Smooth muscle cell (in vitro differentiated cells): Measurements from ENCODE around the gene ZDHHC7. TPM values are rescaled to one million over a fixed set of nuclear protein-coding genes. Genes with fewer than 3 reads are reported as not detected.

ENCODE experiments used
- DNase-seq: peaks from one replicate; lab custom pipeline; 2025; ENCODE audit not compliant: unreplicated experiment; lab: John Stamatoyannopoulos, UW
- H2AFZ ChIP-seq: fragments of 200-600 bp; sonication (generic); 2 replicates; pipeline ENCODE4 v1.6.0; 2016; ENCODE audit warnings: antibody characterized with exemption, low read depth, mild to moderate bottlenecking
- H3F3A ChIP-seq: fragments of 200-600 bp; sonication (generic); 2 replicates; pipeline ENCODE4 v1.6.0; 2017; ENCODE audit warnings: antibody characterized with exemption, low read depth
- H3K27ac ChIP-seq: fragments of 200-600 bp; sonication (generic); 2 replicates; pipeline ENCODE4 v1.5.1; 2016; ENCODE audit warnings: low read depth, mild to moderate bottlenecking
- H3K27me3 ChIP-seq: fragments of 200-600 bp; sonication (generic); 2 replicates; pipeline ENCODE4 v1.6.1; 2016; ENCODE audit warnings: low read depth, mild to moderate bottlenecking
- H3K36me3 ChIP-seq: fragments of 200-600 bp; sonication (generic); 2 replicates; pipeline ENCODE4 v1.5.1; 2016; ENCODE audit warnings: low read depth
- H3K4me1 ChIP-seq: fragments of 200-600 bp; sonication (generic); 2 replicates; pipeline ENCODE4 v1.5.1; 2016; ENCODE audit warnings: low read depth
- H3K4me2 ChIP-seq: fragments of 200-600 bp; sonication (generic); 2 replicates; pipeline ENCODE4 v1.6.0; 2016; ENCODE audit warnings: mild to moderate bottlenecking
- H3K4me3 ChIP-seq: fragments of 200-600 bp; sonication (generic); 2 replicates; pipeline ENCODE4 v1.5.1; 2016; ENCODE audit warnings: mild to moderate bottlenecking
- H3K79me2 ChIP-seq: fragments of 200-600 bp; sonication (generic); 2 replicates; pipeline ENCODE4 v1.6.0; 2016; ENCODE audit warnings: low read depth, mild to moderate bottlenecking
- H3K9ac ChIP-seq: fragments of 200-600 bp; sonication (generic); 2 replicates; pipeline ENCODE4 v1.6.0; 2016; ENCODE audit warnings: low read depth
- H3K9me3 ChIP-seq: fragments of 200-600 bp; sonication (generic); replicated peaks from 2 replicates; pipeline ENCODE4 v1.5.1; 2016; ENCODE audit warnings: low read depth
- H4K20me1 ChIP-seq: fragments of 200-600 bp; sonication (generic); 2 replicates; pipeline ENCODE4 v1.6.0; 2016; ENCODE audit warnings: low read depth
- WGBS: methylation state at CpG from one replicate; pipeline ENCODE4 v1.1.7; 2016; ENCODE audit warnings: low lambda C conversion rate; 5-methylcytosine and 5-hydroxymethylcytosine counted together
- polyA plus RNA-seq: library from polyadenylated mRNA; unstranded; fragments of >200 nt; fragmentation: Nextera tagmentation; extraction: Ambion mirVana; gene quantifications from 2 replicates; pipeline ENCODE4 v1.2.1, GENCODE V29; 2016
- total RNA-seq: library from RNA; depleted of rRNA; stranded (reverse); fragments of >200 nt; gene quantifications from 2 replicates; pipeline ENCODE4 v1.2.3, GENCODE V29; 2014
- TF ChIP-seq, protein P1 (sequence below): fragments of 200-600 bp; sonication (generic); IDR thresholded peaks from 2 replicates; pipeline ENCODE4 v1.5.1; 2017; ENCODE audit warnings: borderline replicate concordance, mild to moderate bottlenecking, antibody characterized with exemption; ENCODE audit not compliant: insufficient read depth, poor library complexity, severe bottlenecking

Gene ZDHHC7
- total and polyA plus RNA-seq, 2 experiments from 2014 or later: 31.9 to 39.1 TPM

DNA sequence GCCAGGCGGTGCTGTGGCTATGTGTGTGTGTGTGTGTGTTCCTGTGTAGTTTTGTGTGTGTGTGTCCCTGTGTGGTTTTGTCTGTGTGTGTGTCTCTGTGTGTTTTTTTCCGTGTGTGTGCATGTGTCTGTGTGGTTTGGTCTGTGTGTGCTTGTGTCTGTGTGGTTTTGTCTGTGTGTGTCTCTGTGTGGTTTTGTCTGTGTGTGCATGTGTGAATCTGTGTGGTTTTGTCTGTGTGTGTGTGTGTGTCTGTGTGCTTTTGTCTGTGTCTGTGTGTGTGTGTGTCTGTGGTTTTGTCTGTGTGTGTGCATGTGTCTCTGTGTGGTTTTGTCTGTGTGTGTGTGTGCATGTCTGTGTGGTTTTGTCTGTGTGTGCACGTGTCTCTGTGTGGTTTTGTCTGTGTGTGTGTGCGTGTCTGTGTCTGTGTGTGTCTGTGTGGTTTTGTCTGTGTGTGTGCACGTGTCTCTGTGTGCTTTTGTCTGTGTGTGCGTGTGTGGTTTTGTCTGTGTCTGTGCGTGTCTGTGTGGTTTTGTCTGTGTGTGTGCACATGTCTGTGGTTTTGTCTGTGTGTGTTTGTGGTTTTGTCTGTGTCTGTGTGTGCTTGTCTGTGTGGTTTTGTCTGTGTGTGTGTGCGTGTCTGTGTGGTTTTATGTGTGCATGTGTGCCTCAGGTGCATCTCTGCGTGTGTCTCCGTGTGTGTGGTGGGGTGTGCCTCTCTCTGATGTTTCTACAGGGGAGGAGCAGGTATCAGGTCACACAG lies 62.3 kb downstream of the ZDHHC7 start:
- no peaks in the 10 kb centered on the region for H3K9me3 ChIP-seq
- TF ChIP-seq, protein P1, sequence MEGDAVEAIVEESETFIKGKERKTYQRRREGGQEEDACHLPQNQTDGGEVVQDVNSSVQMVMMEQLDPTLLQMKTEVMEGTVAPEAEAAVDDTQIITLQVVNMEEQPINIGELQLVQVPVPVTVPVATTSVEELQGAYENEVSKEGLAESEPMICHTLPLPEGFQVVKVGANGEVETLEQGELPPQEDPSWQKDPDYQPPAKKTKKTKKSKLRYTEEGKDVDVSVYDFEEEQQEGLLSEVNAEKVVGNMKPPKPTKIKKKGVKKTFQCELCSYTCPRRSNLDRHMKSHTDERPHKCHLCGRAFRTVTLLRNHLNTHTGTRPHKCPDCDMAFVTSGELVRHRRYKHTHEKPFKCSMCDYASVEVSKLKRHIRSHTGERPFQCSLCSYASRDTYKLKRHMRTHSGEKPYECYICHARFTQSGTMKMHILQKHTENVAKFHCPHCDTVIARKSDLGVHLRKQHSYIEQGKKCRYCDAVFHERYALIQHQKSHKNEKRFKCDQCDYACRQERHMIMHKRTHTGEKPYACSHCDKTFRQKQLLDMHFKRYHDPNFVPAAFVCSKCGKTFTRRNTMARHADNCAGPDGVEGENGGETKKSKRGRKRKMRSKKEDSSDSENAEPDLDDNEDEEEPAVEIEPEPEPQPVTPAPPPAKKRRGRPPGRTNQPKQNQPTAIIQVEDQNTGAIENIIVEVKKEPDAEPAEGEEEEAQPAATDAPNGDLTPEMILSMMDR: no peak
- H3K27ac ChIP-seq: no peak overlapping the region
- H3K4me3 ChIP-seq: no peak overlapping the region
- H3K4me1 ChIP-seq: peaks cover 18% of the 10 kb centered on the region
- H3K36me3 ChIP-seq: no peaks in the 10 kb centered on the region
- H3K9ac ChIP-seq: no peak overlapping the region
- no peak overlapping the region for H2AFZ ChIP-seq
- 59% methylated on average over 10 of the region's 10 CpGs for WGBS
- no peaks in the 10 kb centered on the region for H4K20me1 ChIP-seq
- no peaks in the 10 kb centered on the region for H3K27me3 ChIP-seq
- H3F3A ChIP-seq: peaks cover 26% of the 10 kb centered on the region
- no peaks in the 10 kb centered on the region for H3K79me2 ChIP-seq
- no peak for DNase-seq
- H3K4me2 ChIP-seq: no peak overlapping the region

DNA sequence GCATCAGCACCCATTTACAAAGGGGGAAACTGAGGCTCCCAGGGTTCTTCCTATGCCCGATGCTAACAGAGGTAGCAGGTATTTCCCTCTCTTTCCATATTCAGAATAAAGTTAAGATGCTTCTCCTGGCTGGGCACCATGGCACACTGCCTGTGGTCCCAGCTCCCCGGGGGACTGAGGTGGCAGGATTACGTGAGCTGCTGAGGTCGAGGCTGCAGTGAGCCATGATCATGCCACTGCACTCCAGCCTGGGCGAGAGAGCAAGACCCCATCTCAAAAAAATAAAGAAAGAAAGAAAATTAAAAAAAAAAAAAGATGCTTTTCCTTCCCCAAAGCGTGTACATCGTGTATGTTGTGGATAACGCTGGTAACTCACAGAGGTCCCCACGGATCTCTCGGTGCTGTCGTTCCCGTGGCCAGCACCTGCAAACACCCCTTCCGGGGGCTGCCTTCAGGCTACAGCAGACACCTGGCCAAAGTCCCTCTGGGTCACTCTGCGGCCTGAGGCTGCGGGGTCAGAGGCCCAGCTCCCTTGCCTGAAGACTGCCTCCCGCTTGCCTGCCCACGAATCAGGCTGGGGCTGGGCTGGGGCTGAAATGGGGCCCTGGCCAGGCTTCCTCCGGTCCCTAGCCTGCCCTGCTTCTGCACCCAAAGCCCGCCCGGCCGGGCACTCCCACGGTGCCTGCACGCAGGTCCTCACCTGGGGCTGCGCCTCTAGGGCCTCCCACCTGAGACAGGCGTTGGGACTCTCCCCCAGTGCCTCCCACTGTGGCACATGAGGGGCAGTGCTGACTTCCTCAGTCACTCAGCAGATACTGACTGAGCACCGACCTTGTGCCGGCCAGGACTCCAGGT lies 63.1 kb downstream of the ZDHHC7 start:
- Histone ChIP-seq H3K79me2 (no peaks in the 10 kb centered on the region), H2AFZ (no peak overlapping the region), H3K4me2 (no peak overlapping the region), H4K20me1 (no peaks in the 10 kb centered on the region), H3K27me3 (no peaks in the 10 kb centered on the region), H3K27ac (no peak overlapping the region), H3F3A (peaks cover 20% of the 10 kb centered on the region), H3K36me3 (no peaks in the 10 kb centered on the region), H3K4me3 (no peak overlapping the region), H3K9ac (no peak overlapping the region), H3K9me3 (no peaks in the 10 kb centered on the region), H3K4me1 (peaks cover 10% of the 10 kb centered on the region)
- no peak for DNase-seq
- WGBS: 91% methylated on average over 26 of the region's 27 CpGs
- TF ChIP-seq, protein P1: no peak

DNA sequence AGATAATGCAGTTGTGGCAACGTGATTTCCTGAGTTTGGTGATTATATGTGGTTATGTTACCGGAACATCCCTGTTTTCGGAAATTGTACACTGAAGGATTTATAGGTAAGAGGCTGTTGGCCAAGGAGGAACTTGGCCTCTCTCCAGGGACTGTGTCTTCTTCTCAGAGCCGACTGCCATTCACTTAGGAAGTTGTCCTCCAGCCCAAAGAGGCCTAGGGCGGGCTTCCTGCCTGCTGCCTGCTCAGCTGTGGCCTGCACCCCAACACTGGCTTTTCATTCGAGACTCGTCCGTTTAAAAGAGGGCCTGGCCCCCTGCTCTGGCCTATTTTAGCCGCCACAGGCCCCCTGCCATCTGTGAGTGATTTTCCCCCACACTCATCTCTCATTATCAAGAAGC lies 64.3 kb downstream of the ZDHHC7 start:
- Histone ChIP-seq H3K4me1 (no peaks in the 10 kb centered on the region), H3K9ac (no peak overlapping the region), H3K27ac (no peak overlapping the region), H3K79me2 (no peaks in the 10 kb centered on the region), H4K20me1 (no peaks in the 10 kb centered on the region), H3K4me2 (no peak overlapping the region), H3K4me3 (no peak overlapping the region), H3K27me3 (no peaks in the 10 kb centered on the region), H3K9me3 (no peaks in the 10 kb centered on the region), H3F3A (peaks cover 15% of the 10 kb centered on the region), H2AFZ (no peak overlapping the region), H3K36me3 (no peaks in the 10 kb centered on the region)
- TF ChIP-seq, protein P1: no peak
- 78% methylated on average over 9 of the region's 9 CpGs for WGBS
- DNase-seq: no peak
